Activated T-helper 9 cell treated with anti-CD3 and anti-CD28 coated beads, Interleukin-2, amount 50 U/mL, for 16 hours (primary cell): ENCODE measurements around the gene GNG8.

Experiments used
- DNase-seq: peaks from one replicate; pipeline ENCODE4 v3.0.0-alpha.2; 2020; ENCODE audit warnings: low read depth

GNG8 gene

DNA sequence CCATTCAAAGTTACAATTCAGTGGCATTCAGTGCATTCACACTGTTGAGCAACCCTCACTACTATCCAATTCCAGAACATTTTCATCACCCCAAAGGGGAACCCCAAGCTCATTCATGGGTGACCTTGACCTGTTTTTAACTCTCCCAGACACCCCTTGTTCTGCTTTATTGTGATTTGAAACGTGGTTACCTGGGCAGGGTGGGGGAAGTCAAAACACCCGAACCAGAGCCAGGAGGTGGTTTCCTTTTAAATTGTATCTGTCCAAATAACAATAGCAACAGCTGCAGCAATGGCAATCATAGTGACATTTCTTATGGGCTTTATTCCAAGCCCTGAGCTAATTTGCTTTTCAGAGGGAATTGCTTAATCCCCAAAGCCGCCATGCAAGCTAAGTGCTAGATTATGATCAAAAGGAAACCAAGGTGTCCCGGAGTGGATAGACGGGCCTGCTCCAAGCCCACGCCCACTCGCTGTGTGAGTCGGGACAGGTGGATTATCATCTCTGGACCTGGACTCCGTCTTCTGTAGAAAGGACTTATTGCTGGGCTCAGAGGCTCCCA lies 17.3 kb downstream of the GNG8 start:
- no peak for DNase-seq

DNA sequence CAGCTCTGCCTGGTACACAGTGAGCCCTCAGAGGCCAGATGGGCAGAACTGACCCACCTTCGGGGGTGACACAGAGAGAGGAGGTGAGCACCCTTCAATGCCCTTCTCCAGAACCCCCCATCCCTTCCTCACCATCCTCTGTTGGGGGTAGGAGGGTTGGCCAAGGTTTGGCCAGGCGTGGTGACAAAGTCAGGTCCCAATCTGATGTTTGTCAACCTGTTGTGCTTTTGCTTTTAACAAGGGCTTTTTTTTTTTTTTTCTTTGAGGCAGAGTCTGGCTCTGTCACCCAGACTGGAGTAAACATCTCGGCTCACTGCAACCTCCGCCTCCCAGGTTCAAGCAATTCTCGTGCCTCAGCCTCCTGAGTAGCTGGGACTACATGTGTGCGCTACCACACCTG lies 18.4 kb downstream of the GNG8 start:
- DNase-seq = no peak

DNA sequence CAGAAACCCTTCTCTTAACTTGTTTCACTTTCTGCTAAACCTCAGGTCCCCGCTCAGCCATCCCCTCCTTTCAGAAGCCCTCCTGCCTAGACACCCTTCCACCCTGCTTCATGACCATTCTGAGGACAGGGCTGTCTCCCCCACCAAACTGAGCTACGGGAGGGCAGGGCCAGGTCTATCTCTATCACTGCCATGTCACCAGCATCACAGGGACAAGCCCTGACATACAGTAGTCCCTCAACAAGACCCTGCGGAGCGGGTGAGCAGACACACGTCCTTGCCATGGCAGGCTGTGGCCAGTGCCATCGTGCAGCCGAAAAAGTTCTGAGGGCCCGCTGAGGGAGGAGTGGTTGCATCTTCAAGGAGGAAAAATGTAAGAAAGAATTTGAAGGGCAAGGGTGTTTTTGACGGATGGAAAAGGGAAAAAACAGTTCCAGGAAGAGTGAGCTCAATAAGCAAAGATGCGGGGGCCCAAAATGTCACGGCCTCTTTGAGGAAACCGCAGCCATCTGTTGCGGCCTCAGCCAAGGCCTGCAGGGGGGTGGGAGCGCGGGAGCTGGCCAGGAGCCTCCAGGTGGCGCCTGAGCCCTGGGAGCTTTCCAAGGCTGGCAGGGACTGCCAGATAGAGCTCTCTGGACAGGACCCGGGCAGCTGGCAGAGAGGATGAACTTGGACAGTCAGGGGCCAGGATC lies 19.2 kb downstream of the GNG8 start:
- DNase-seq = no peak

- no peak for DNase-seq
These were observed 20.0 kb downstream of the GNG8 start for GRCh38 chr19:46615966-46616365.

GRCh38 chr19:46614114-46614722 lies 21.8 kb downstream of the GNG8 start:
- peak; percentile 70 for DNase-seq

- no peak for DNase-seq
These were observed 22.5 kb downstream of the GNG8 start for GRCh38 chr19:46613525-46613924.

- no peak for DNase-seq
These were observed 24.2 kb downstream of the GNG8 start for GRCh38 chr19:46611776-46612175.

- no peak for DNase-seq
These were observed 24.9 kb downstream of the GNG8 start for GRCh38 chr19:46610851-46611770.

DNA sequence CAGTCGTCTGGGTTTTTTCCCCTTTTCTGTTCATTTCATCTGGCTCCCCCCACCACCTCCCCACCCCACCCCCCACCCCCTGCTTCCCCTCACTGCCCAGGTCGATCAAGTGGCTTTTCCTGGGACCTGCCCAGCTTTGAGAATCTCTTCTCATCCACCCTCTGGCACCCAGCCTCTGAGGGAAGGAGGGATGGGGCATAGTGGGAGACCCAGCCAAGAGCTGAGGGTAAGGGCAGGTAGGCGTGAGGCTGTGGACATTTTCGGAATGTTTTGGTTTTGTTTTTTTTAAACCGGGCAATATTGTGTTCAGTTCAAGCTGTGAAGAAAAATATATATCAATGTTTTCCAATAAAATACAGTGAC lies 25.6 kb downstream of the GNG8 start:
- DNase-seq = no peak

DNA sequence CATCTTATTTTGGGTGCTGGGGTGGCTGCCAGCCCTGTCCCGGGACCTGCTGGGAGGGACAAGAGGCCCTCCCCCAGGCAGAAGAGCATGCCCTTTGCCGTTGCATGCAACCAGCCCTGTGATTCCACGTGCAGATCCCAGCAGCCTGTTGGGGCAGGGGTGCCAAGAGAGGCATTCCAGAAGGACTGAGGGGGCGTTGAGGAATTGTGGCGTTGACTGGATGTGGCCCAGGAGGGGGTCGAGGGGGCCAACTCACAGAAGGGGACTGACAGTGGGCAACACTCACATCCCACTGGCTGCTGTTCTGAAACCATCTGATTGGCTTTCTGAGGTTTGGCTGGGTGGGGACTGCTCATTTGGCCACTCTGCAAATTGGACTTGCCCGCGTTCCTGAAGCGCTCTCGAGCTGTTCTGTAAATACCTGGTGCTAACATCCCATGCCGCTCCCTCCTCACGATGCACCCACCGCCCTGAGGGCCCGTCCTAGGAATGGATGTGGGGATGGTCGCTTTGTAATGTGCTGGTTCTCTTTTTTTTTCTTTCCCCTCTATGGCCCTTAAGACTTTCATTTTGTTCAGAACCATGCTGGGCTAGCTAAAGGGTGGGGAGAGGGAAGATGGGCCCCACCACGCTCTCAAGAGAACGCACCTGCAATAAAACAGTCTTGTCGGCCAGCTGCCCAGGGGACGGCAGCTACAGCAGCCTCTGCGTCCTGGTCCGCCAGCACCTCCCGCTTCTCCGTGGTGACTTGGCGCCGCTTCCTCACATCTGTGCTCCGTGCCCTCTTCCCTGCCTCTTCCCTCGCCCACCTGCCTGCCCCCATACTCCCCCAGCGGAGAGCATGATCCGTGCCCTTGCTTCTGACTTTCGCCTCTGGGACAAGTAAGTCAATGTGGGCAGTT lies 26.2 kb downstream of the GNG8 start:
- no peak for DNase-seq

- DNase-seq = no peak
These were observed 27.2 kb downstream of the GNG8 start for GRCh38 chr19:46608581-46609345.

- no peak for DNase-seq
These were observed 27.8 kb downstream of the GNG8 start for GRCh38 chr19:46608178-46608577.

DNA sequence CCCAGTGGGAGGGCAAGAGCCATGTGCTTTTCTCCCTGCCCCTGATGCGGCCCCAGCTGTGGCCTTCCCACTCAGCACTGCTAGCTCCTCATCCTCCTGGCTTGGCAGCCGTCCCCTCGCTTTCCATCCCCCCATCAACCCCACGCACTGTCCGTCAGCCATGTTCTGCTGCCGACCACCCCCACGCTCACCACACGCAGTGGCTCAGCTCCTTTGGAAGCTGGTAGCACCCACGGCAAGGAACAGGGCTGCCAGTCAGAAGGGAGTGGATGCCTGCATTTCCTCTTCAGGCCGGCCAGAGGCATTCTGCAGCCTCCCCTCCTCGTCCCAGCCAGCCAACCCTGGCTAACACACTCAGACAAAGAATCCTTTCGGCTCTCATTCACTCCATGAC lies 28.6 kb downstream of the GNG8 start:
- DNase-seq = no peak

GRCh38 chr19:46606681-46607447 lies 29.1 kb downstream of the GNG8 start:
- DNase-seq = no peak

- DNase-seq = no peak
These were observed 30.0 kb downstream of the GNG8 start for GRCh38 chr19:46606019-46606418.

GRCh38 chr19:46605356-46605821 lies 30.6 kb downstream of the GNG8 start:
- no peak for DNase-seq

- DNase-seq = no peak
These were observed 31.1 kb downstream of the GNG8 start for GRCh38 chr19:46604781-46605355.

GRCh38 chr19:46603752-46604231 lies 32.2 kb downstream of the GNG8 start:
- no peak for DNase-seq

GRCh38 chr19:46603195-46603637 lies 32.8 kb downstream of the GNG8 start:
- no peak for DNase-seq
